Mesenteric fat pad (tissue), 1 donor: ENCODE results near the gene FHAD1. TPM values are rescaled to one million over a fixed set of nuclear protein-coding genes. Genes with fewer than 3 reads are reported as not detected.

Experiments
- DNase-seq: peaks from one replicate; pipeline ENCODE4 v3.0.0-alpha.2; 2020; ENCODE audit warnings: low spot score
- total RNA-seq: library from RNA; stranded (reverse); fragmentation: NEBNext Ultra II Directional; extraction: Animal tissue kit (Norgen Biotek cat#: 25700); gene quantifications from one replicate; pipeline ENCODE4 v1.2.1, GENCODE V29; 2021
- donor health status: DM: yes; HTN: yes; CAD: no.

The FHAD1 gene
- total RNA-seq, 1 donor from 2014 or later: 0.55 TPM

GRCh38 chr1:15245593-15246360 lies 1.2 kb upstream of the FHAD1 start:
- peak; percentile 47 for DNase-seq

- peak; percentile 55 for DNase-seq
Measured at GRCh38 chr1:15248216-15248615, 1.2 kb downstream of the FHAD1 start.

- no peak for DNase-seq
Measured at GRCh38 chr1:15249081-15249480, 2.1 kb downstream of the FHAD1 start.

GRCh38 chr1:15251857-15252835 lies 5.1 kb downstream of the FHAD1 start:
- no peak for DNase-seq

GRCh38 chr1:15254559-15254958 lies 7.5 kb downstream of the FHAD1 start:
- DNase-seq: no peak

GRCh38 chr1:15255582-15256149 lies 8.6 kb downstream of the FHAD1 start:
- DNase-seq: no peak

- no peak for DNase-seq
Measured at GRCh38 chr1:15256584-15256983, 9.6 kb downstream of the FHAD1 start.

- no peak for DNase-seq
Measured at GRCh38 chr1:15257309-15257708, 10.3 kb downstream of the FHAD1 start.

GRCh38 chr1:15258833-15259621 lies 12.0 kb downstream of the FHAD1 start:
- no peak for DNase-seq

- peak; percentile 51 for DNase-seq
Measured at GRCh38 chr1:15259622-15260007, 12.6 kb downstream of the FHAD1 start.

- peak; percentile 53 for DNase-seq
Measured at GRCh38 chr1:15260418-15261154, 13.6 kb downstream of the FHAD1 start.

- DNase-seq: peak; percentile 85
Measured at GRCh38 chr1:15261155-15262002, 14.4 kb downstream of the FHAD1 start.

- DNase-seq: no peak
Measured at GRCh38 chr1:15262003-15262377, 15.0 kb downstream of the FHAD1 start.

- DNase-seq: no peak
Measured at GRCh38 chr1:15262706-15263105, 15.7 kb downstream of the FHAD1 start.

- DNase-seq: no peak
Measured at GRCh38 chr1:15264769-15265168, 17.7 kb downstream of the FHAD1 start.

GRCh38 chr1:15271196-15271595 lies 24.2 kb downstream of the FHAD1 start:
- peak; percentile 45 for DNase-seq

GRCh38 chr1:15272009-15272781 lies 25.2 kb downstream of the FHAD1 start:
- DNase-seq: peak; percentile 76

GRCh38 chr1:15272782-15273127 lies 25.7 kb downstream of the FHAD1 start:
- no peak for DNase-seq

GRCh38 chr1:15273274-15273673 lies 26.3 kb downstream of the FHAD1 start:
- no peak for DNase-seq
